GM21423 (cell line): ENCODE data around the gene ECHS1.

Source experiments
- ATAC-seq: cut with Tn5 transposase; IDR thresholded peaks from one replicate; pipeline ENCODE4 v1.9.1; 2021; ENCODE audit warnings: mild to moderate bottlenecking, moderate library complexity; ENCODE audit not compliant: unreplicated experiment

The ECHS1 gene

GRCh38 chr10:133359554-133359971 lies 13.6 kb downstream of the ECHS1 start:
- ATAC-seq, result no peak

- no peak for ATAC-seq
Observed at GRCh38 chr10:133358925-133359310, 14.2 kb downstream of the ECHS1 start.

DNA sequence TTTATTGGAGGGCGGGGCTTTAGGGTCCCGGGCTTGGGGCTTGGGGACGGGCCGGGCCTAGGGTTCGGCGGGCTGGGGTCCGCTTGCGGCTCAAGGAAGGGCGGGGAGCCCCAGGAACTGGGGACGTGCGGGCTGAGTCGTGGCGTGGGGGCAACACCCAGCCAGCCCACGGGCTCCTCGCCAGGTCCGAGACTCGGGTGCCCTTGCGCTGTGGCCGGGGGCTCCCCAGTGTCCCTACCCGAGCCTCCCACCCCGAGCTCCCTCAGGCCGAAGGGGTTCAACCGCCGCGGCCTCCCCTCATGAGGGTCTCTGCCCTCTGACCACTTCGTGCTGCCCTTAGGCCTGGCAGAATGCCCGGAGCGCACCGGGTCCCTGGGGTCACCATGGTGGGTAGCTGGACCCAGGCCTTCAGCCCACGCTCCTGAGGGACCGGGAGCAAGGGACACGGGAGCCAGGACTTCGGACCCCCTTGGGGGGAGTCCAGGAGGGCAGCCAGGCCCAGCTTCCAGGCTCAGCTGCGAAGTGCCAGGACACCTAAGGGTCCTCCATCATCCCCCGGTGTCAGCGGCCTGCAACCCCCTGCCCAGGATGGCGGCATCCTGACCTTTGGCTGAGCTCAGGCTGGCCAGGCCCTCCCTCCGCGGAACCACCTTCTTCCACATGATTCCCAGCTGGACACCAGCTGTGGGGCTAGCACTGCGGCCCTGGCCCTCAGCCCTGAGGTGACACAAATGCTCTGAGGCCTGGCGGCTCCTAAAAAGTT lies 14.8 kb downstream of the ECHS1 start:
- no peak for ATAC-seq

GRCh38 chr10:133357285-133358161 lies 15.6 kb downstream of the ECHS1 start, which contains the start of gene FUOM:
Gene FUOM, minus strand, starts transcription at chr10:133358019. Its CDS starts 12 bp downstream, at chr10:133358007.
- ATAC-seq, result peak; percentile 70

DNA sequence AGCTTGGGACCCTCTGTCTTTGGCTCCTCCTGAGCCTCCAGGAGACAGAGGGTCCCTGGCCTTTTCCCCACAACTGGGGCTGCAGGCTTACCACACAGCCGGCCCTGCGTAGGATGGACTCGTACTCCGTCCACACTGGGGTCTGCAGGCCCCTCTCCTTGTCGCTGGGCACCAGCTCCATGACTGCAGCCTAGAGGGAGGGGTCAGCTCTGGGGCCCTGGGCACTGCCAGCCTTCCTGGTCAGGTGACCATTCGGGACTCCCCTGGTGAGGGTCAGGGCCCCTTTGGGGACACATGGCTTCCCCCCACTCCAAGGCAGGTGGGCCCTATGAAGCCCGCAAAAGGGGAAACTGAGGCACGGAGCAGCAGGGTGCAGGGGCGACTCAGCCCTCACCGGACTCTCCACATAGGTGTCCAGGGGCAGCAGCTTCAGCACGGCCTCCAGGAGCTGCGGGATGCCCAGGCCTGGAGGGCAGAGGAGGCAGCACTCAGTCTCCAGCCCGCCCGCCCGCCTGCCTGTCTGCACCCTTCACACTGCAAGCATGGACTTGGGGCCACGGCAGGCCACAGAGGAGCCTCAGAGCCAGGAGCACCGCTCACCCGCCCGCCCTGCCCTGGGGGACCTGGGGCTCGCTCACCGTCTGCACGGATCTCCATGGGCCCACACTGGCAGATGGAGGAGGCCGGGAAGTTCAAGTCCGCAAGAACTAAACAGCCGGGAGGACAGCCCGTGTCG lies 16.4 kb downstream of the ECHS1 start:
- no peak for ATAC-seq

- ATAC-seq, result no peak
Observed at GRCh38 chr10:133355991-133356390, 17.2 kb downstream of the ECHS1 start.

- no peak for ATAC-seq
Observed at GRCh38 chr10:133355266-133355665, 17.9 kb downstream of the ECHS1 start.

DNA sequence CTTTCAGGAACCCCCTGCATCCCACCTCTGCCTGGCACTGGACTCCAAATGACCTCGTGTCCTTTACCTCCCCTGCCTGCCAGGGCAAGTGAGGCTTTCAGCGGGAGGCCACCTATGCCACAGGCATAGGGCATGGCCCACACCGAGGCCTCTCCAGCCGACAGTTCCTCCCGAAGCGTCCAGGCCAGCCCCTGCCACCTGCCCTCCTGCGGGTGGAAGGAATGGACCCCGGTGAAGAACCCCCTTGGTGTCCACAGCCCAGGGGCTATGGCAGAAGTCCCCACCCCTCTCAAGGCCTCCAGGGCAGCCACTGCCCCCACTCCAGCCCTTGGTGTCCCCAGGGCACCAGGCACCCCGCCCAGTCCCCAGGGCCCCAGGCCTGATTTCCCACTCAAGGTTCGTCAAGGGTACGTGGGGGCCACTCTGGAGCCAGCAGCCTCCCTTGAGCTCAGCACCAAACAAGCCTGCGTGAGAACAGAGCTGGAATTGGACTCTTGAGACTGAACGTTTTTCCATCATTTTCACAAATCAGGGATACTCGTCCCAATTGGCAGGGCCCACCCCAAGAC lies 18.4 kb downstream of the ECHS1 start:
- no peak for ATAC-seq

DNA sequence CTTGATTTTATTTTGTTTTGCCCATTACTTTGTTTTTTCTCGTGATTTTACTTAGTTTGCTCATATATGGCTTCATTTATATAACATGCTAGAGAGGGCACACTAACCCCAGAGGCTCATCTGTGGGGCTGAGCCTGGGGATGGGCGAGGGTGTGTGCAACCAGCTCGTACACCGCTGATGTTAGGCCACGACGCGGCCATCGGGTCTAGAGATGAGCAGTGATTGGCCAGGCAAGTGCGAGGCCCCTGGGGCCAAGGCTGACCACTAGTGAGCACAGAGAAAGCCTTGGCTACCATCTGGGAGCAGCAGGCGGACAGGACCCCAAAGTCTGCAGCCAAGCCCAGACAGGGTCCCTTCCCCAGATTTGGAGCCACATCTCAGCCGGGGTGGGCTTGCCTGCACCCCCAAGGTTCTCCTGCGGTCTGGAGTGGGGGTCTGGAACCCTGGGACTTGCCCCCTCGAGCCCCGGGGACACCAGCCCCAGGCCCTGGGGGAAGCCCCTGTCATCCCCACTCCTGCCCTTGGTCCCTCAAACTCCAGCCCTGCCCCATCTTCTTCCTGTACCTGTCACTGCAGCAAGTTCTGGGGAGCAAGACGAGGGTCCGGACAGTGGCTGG lies 19.1 kb downstream of the ECHS1 start:
- ATAC-seq, result no peak

GRCh38 chr10:133353202-133353959 lies 19.8 kb downstream of the ECHS1 start:
- no peak for ATAC-seq

- no peak for ATAC-seq
Observed at GRCh38 chr10:133351408-133352318, 21.5 kb downstream of the ECHS1 start.

- ATAC-seq, result no peak
Observed at GRCh38 chr10:133350950-133351329, 22.2 kb downstream of the ECHS1 start.

DNA sequence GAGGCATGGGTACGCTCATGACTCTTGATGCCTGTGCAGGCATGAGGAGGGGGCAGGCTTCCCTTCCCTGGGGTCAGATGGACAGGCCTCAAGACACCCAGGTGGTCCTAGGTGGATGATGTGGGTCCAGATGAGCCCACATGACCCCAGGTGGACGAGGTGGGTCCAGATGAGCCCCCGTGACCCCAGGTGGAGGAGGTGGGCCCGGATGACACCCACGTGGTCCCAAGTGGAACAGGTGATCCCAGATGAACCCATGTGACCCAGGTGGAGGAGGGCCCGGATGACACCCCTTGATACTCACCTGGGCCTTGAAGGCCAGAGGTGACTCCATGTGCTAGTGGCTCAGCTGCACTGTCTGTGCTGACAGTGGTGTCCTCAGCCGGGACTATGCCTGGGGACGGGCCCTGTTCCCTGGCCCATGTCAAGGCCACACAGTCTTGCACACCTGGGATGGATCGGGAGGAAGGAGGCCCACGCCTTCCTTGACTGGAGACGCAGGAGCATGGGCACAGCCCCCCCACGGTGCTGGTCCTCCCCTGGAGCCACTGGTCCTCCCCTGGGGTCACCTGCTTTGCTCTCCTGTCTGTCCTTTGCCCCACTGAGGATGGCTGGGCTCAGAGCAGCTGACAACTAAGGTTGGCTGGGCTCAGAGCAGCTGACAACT lies 22.7 kb downstream of the ECHS1 start:
- no peak for ATAC-seq

DNA sequence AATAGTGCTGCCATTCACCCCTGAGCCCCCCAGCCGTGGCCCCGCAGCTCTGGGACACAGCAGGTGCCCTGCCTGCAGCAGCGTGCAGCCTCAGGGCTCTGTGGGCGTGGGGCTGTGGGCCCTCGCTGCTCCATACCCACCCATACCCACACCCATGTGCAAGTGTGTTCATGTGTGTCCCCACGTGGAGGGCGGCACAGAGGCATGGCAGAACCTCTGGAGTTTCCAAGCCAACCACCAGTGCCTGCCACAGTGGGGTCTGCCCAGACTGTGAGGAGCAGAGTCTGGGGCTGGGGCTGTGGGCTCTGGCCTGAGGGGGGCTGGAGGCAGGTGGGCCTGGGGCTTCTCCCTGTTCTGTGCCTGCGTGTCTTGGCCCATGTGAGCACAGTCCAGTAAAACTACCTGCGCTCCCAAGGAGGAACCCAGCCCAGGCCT lies 23.6 kb downstream of the ECHS1 start:
- no peak for ATAC-seq

DNA sequence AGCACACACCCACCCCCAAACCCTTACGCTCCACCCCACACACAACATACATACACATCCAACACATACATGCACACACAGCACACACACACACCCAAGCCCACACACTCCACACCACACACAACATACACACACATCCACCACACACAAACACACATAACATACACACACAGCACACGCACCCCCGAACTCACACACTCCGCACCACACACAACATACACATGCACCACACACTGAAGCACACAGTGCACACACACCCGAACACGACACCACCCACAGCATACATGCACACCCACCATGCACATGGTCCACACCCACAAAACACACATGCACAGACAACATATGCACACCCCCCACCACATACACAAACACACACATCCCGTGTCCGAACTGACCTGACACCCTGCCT lies 24.0 kb downstream of the ECHS1 start:
- no peak for ATAC-seq

DNA sequence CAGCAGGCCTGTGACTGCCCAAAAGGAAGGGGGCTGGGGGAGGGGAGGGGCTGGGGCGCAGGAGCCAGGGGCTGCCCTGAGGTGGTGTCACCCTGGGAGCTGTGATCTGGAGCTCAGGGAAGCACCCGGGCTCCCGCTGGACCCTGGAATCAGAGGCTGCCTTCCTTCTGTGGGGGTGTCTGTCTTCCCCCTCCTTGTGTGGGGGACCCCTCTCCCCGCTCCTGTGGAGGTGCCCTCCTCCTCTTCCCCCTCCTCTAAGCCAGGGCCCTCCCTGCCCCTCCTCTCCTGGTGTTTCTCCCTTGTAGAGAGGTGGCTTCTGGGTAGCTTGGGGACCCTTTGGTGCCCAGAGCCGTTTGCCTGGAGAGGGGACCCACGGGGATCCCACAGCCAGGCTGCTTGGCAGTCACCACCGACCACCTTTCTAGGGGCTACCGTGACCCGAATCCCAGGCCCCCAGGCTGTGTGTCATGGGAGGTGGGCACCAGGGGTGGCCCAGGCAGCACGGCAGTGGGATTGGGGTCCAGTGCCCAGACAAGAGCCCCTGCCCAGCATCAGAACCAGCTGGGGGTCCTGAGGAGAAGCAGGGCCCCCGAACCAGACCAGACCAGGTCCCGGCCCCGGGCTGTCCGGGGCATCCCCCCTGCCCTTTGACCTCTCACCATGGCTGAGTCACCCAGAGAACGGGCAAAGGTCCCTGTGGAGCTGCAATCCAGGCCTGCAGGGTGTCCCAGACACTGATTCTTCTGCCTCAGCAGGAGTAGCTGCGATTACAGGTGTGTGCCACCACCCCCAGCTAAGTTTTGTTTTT lies 25.2 kb downstream of the ECHS1 start:
- ATAC-seq, result no peak

- no peak for ATAC-seq
Observed at GRCh38 chr10:133346413-133346812, 26.7 kb downstream of the ECHS1 start.
